Sigmoid colon (tissue), 4 donors: ENCODE data around the gene TRNP1.

Experiments used
- EP300 ChIP-seq, 4 donors: sonication (generic); formaldehyde crosslinking; IDR thresholded peaks; one replicate each; pipeline ENCODE4 v1.6.1; 2017; ENCODE audit warnings: antibody characterized with exemption in 4 of 4
- POLR2A ChIP-seq, 2 donors: fragments of 450-650 bp; IDR thresholded peaks; one replicate each; pipeline ENCODE4 v1.6.1; 2016; ENCODE audit warnings: antibody characterized with exemption in 2 of 2, mild to moderate bottlenecking in 2 of 2, moderate library complexity in 2 of 2
- POLR2AphosphoS5 ChIP-seq, 4 donors: sonication (generic); formaldehyde crosslinking; IDR thresholded peaks; one replicate each; pipeline ENCODE4 v1.6.1; 2017; ENCODE audit warnings: antibody characterized with exemption in 4 of 4
- TF ChIP-seq, protein P1 (sequence below), 4 experiments: fragments of 450-650 bp in 3 of 4; fragments of 200-600 bp in 1 of 4; IDR thresholded peaks; one replicate each; pipeline ENCODE4 v1.5.1; 2016 to 2019; ENCODE audit warnings: antibody characterized with exemption in 4 of 4, mild to moderate bottlenecking in 3 of 4, moderate library complexity in 2 of 4

GRCh38 chr1:27017207-27017606 is 23.7 kb downstream of the TRNP1 start:
- TF ChIP-seq, protein P1, sequence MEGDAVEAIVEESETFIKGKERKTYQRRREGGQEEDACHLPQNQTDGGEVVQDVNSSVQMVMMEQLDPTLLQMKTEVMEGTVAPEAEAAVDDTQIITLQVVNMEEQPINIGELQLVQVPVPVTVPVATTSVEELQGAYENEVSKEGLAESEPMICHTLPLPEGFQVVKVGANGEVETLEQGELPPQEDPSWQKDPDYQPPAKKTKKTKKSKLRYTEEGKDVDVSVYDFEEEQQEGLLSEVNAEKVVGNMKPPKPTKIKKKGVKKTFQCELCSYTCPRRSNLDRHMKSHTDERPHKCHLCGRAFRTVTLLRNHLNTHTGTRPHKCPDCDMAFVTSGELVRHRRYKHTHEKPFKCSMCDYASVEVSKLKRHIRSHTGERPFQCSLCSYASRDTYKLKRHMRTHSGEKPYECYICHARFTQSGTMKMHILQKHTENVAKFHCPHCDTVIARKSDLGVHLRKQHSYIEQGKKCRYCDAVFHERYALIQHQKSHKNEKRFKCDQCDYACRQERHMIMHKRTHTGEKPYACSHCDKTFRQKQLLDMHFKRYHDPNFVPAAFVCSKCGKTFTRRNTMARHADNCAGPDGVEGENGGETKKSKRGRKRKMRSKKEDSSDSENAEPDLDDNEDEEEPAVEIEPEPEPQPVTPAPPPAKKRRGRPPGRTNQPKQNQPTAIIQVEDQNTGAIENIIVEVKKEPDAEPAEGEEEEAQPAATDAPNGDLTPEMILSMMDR (IDR thresholded peaks at IDR 0.05), result no peak
- TF ChIP-seq POLR2AphosphoS5 (IDR thresholded peaks at IDR 0.05), result no peak
- TF ChIP-seq POLR2A (IDR thresholded peaks at IDR 0.05), result no peak
- no peak for TF ChIP-seq EP300 (IDR thresholded peaks at IDR 0.05)
